Activated T-cell treated with anti-CD3 and anti-CD28 coated beads, Interleukin-2, amount 50 U/mL, for 24 hours (primary cell): ENCODE results near the gene MGST3.
"Not testable (repeated sequence)": the region's sequence is repeated elsewhere in the genome, so short reads cannot be mapped to it uniquely, and the experiment has no call there.

Experiments
- DNase-seq: peaks from one replicate; pipeline ENCODE4 v3.0.0-alpha.2; 2020
- H3K27ac Mint-ChIP-seq: 2 replicates; pipeline ENCODE4 v1.8.0; 2020; ENCODE audit warnings: mild to moderate bottlenecking, mixed read lengths
- H3K27me3 Mint-ChIP-seq: 2 replicates; pipeline ENCODE4 v1.8.0; 2020; ENCODE audit warnings: mixed read lengths
- H3K36me3 Mint-ChIP-seq: 2 replicates; pipeline ENCODE4 v1.8.0; 2020; ENCODE audit warnings: low read depth, mixed read lengths
- H3K4me1 Mint-ChIP-seq: 2 replicates; pipeline ENCODE4 v1.8.0; 2020; ENCODE audit warnings: low read depth, mixed read lengths
- H3K4me3 Mint-ChIP-seq: 2 replicates; pipeline ENCODE4 v1.8.0; 2020; ENCODE audit warnings: mild to moderate bottlenecking, moderate library complexity, mixed read lengths
- H3K9me3 Mint-ChIP-seq: 2 replicates; pipeline ENCODE4 v1.8.0; 2020; ENCODE audit warnings: mixed read lengths

Gene MGST3

GRCh38 chr1:165630629-165631341 lies at the start of gene MGST3:
TSS of gene MGST3 (plus strand) at chr1:165631234. CDS start at chr1:165649848, 18,614 bp downstream.
- Mint-ChIP-seq H3K9me3 (no peaks in the 10 kb centered on the region), H3K27me3 (no peaks in the 10 kb centered on the region), H3K4me3 (no peak within 1 kb of the TSS), H3K4me1 (peaks cover 19% of the 10 kb centered on the region), H3K27ac (no peak within 1 kb of the TSS), H3K36me3 (peaks cover 8% of the 10 kb centered on the region)
- peak; percentile 96 for DNase-seq

- Mint-ChIP-seq H3K27me3 (peaks cover 21% of the 10 kb centered on the region), H3K27ac (no peak overlapping the region), H3K4me3 (no peak overlapping the region), H3K4me1 (no peaks in the 10 kb centered on the region), H3K36me3 (no peaks in the 10 kb centered on the region), H3K9me3 (no peaks in the 10 kb centered on the region)
- no peak for DNase-seq
These were observed 49.1 kb upstream of the MGST3 start for GRCh38 chr1:165581926-165582325.

GRCh38 chr1:165586398-165586797 lies 44.6 kb upstream of the MGST3 start:
- Mint-ChIP-seq H3K4me3 (no peak overlapping the region), H3K4me1 (no peaks in the 10 kb centered on the region), H3K36me3 (no peaks in the 10 kb centered on the region), H3K27ac (no peak overlapping the region), H3K9me3 (no peaks in the 10 kb centered on the region), H3K27me3 (peaks cover 55% of the 10 kb centered on the region)
- DNase-seq = no peak

- H3K27me3 Mint-ChIP-seq = peaks cover 71% of the 10 kb centered on the region
- H3K4me3 Mint-ChIP-seq, H3K9me3 Mint-ChIP-seq, H3K27ac Mint-ChIP-seq, H3K36me3 Mint-ChIP-seq, H3K4me1 Mint-ChIP-seq, DNase-seq: not testable (repeated sequence)
These were observed 39.6 kb upstream of the MGST3 start for GRCh38 chr1:165591391-165591790.

GRCh38 chr1:165592945-165593823 lies 37.9 kb upstream of the MGST3 start:
- Mint-ChIP-seq H3K4me1 (peaks cover 14% of the 10 kb centered on the region), H3K27ac (no peak overlapping the region), H3K27me3 (peaks cover 66% of the 10 kb centered on the region), H3K9me3 (no peaks in the 10 kb centered on the region), H3K36me3 (peaks cover 3% of the 10 kb centered on the region), H3K4me3 (no peak overlapping the region)
- peak; percentile 77 for DNase-seq

DNA sequence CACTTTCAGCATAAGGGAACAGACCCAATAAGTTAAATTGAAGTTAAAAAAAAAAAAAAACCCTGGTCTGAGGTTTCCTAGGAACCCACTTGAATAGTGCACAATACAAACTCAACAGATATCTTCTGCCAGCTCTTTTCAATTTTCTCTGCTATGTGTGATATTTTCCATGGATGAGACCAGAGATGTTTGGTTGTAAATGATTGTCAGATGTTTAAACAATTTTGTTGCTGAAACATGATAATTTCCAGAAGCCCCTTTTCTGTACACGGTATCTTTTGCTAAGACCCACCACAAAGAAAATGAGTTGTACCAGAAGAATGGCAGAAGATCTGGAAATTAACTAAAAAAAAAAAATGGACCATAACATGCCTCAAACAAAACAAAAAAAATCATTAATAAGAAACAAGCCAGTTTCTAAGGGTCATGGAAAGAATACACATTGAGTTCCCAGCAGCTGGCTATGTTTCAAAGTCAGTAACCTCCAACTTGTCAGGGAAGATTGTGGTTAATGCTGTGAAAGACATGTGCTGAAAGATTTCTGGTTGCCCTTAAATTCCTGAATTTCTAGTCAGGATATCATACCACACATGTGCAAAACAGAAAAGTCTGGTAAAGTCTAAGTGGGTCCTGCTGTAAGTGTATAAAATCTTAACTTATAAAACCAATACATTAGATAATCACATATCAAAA lies 35.6 kb upstream of the MGST3 start:
- H3K4me3 Mint-ChIP-seq = no peak overlapping the region
- H3K27ac Mint-ChIP-seq = no peak overlapping the region
- peaks cover 29% of the 10 kb centered on the region for H3K4me1 Mint-ChIP-seq
- no peaks in the 10 kb centered on the region for H3K9me3 Mint-ChIP-seq
- DNase-seq = no peak
- peaks cover 49% of the 10 kb centered on the region for H3K27me3 Mint-ChIP-seq
- H3K36me3 Mint-ChIP-seq = peaks cover 3% of the 10 kb centered on the region

DNA sequence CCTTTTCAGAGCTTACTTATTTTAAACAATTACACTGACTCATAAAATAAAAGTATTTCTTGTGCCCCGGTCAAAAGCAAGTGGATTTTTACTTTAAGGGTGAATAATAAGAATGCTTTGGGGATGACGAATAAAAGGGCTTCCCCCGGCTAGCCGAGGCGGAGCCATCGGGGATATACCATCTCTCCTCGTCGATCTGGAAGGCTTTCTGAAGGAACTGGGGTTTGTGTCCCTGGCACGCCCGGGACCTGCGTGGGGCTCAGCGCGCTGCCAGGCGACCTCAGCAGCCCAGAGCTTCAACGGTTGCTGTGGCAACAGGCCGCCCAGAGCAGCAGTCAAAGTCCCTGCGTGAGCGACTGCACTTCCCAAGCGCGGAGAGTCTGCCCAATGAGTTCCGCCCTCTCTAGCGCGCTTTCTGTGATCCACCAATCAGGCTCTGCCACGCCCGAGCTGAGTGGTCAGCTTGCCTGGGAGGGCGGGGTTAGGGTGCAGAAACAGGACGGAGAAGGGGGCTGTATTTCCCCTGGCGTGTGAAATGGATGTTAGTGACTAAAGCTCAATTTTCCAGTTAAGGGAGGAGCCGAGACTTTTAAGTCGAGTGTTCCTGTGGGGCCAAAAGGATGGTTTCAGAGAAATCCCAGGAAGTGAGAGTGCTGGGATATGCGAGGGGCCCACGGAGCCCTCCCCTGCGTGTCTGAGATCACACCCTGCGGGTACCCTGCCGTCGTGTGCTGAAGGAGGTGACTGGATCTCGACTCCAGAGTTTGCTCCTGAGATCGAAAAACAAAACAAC lies 33.0 kb upstream of the MGST3 start:
- Mint-ChIP-seq H3K4me3 (peak overlapping the region; percentile 86), H3K36me3 (peaks cover 3% of the 10 kb centered on the region), H3K27me3 (peaks cover 33% of the 10 kb centered on the region)

GRCh38 chr1:165598676-165599059 lies 32.4 kb upstream of the MGST3 start:
- H3K36me3 Mint-ChIP-seq = peaks cover 3% of the 10 kb centered on the region
- no peak for DNase-seq
- H3K4me1 Mint-ChIP-seq = peaks cover 34% of the 10 kb centered on the region
- H3K4me3 Mint-ChIP-seq = peak overlapping the region; percentile 86
- H3K9me3 Mint-ChIP-seq = no peaks in the 10 kb centered on the region
- H3K27me3 Mint-ChIP-seq = peaks cover 27% of the 10 kb centered on the region
- H3K27ac Mint-ChIP-seq = peak overlapping the region; percentile 95

More for the DNA sequence above, 33.0 kb upstream of the MGST3 start:
- Mint-ChIP-seq H3K27ac (peak overlapping the region; percentile 95), H3K4me1 (peaks cover 34% of the 10 kb centered on the region), H3K9me3 (no peaks in the 10 kb centered on the region)
- peak; percentile 95 for DNase-seq

- DNase-seq = no peak
These were observed 30.2 kb upstream of the MGST3 start for GRCh38 chr1:165600793-165601192.

DNA sequence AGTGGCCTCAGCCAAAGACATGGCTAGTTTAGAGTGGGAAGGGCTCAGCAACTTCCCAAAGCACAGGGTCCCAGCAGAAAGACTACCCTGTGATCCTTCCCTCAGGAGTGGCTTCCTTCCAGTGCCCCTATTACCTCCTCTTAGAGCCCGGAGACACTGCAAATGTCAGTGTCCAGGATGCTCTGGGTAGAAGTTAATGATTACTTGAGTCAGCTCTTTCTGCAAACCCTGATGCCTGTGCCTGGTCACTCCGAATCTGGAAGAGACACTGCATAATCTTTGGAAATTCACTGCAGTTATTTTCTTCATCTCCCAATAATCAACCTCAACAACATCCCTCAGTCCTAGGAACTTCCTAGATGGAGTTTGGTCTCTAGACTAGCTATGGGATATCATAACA lies 27.2 kb upstream of the MGST3 start:
- Mint-ChIP-seq H3K27ac (no peak overlapping the region), H3K27me3 (peaks cover 5% of the 10 kb centered on the region), H3K4me3 (no peak overlapping the region), H3K4me1 (peaks cover 15% of the 10 kb centered on the region), H3K36me3 (no peaks in the 10 kb centered on the region), H3K9me3 (no peaks in the 10 kb centered on the region)
- no peak for DNase-seq

More at GRCh38 chr1:165600793-165601192, 30.2 kb upstream of the MGST3 start:
- Mint-ChIP-seq H3K36me3 (peaks cover 3% of the 10 kb centered on the region), H3K4me3 (no peak overlapping the region), H3K27ac (no peak overlapping the region), H3K27me3 (peaks cover 8% of the 10 kb centered on the region), H3K9me3 (no peaks in the 10 kb centered on the region), H3K4me1 (peaks cover 34% of the 10 kb centered on the region)

DNA sequence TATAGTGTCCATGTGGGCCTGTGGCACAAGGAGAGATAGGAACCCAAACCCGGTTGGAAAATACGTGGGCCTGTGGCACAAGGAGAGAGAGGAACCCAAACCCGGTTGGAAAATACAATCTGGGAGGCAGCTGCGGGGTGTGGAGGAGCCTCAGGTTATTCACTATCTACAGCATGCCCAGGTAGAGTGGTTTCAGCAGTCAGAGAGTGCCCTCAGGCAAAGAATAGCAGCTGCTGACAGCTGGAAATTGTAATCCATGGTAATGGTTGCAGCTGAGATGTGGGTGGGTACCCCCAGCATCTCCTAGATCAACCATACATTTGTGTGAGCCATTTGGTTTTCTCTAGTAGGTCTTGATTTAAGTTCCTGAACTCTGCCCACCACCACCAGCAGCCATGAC lies 25.8 kb upstream of the MGST3 start:
- H3K27ac Mint-ChIP-seq = no peak overlapping the region

DNA sequence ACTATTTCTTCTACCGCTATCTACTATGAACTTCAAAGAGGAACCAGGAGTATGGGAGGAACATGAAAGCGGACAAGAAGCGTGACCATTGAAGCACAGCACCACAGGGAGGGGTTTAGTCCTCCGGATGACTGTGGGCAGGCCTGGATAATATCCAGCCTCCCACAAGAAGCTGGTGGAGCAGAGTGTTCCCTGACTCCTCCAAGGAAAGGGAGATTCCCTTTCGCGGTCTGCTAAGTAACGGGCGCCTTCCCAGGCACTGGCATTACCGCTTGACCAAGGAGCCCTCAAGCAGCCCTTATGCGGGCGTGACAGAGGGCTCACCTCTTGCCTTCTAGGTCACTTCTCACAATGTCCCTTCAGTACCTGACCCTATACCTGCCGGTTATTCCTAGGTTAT lies 24.4 kb upstream of the MGST3 start:
- not testable (repeated sequence) for H3K9me3 Mint-ChIP-seq, H3K27ac Mint-ChIP-seq, H3K4me3 Mint-ChIP-seq, DNase-seq, H3K4me1 Mint-ChIP-seq, H3K36me3 Mint-ChIP-seq
- H3K27me3 Mint-ChIP-seq = peaks cover 20% of the 10 kb centered on the region

More for the DNA sequence above, 25.8 kb upstream of the MGST3 start:
- Mint-ChIP-seq H3K9me3 (no peaks in the 10 kb centered on the region), H3K4me3 (no peak overlapping the region), H3K4me1 (peaks cover 7% of the 10 kb centered on the region), H3K36me3 (no peaks in the 10 kb centered on the region), H3K27me3 (peaks cover 10% of the 10 kb centered on the region)
- no peak for DNase-seq

- Mint-ChIP-seq H3K27ac (no peak overlapping the region), H3K4me1 (no peaks in the 10 kb centered on the region)
These were observed 20.2 kb upstream of the MGST3 start for GRCh38 chr1:165610866-165611265.

DNA sequence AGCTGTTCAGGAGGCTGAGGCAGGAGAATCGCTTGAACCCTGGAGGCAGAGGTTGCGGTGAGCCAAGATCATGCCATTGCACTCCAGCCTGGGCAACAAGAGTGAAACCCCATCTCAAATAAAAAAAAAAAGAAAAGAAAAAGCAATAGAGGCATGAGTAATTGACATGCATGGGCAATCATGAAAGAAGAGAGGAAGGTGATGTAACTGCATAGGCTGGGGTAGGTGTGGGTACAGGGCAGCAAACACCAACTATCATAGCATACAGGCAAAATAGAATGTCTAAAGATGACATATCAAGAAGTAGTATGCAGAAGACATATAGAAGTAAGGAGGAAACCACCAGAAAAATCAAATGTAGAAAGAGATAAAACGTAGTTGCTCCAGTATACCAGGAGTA lies 19.0 kb upstream of the MGST3 start:
- DNase-seq = no peak
- Mint-ChIP-seq H3K4me1 (no peaks in the 10 kb centered on the region), H3K27ac (no peak overlapping the region), H3K4me3 (no peak overlapping the region), H3K9me3 (peaks cover 5% of the 10 kb centered on the region), H3K36me3 (no peaks in the 10 kb centered on the region), H3K27me3 (peaks cover 30% of the 10 kb centered on the region)

More at GRCh38 chr1:165610866-165611265, 20.2 kb upstream of the MGST3 start:
- DNase-seq = no peak
- no peaks in the 10 kb centered on the region for H3K36me3 Mint-ChIP-seq
- peaks cover 5% of the 10 kb centered on the region for H3K9me3 Mint-ChIP-seq
- H3K4me3 Mint-ChIP-seq = no peak overlapping the region
- peaks cover 30% of the 10 kb centered on the region for H3K27me3 Mint-ChIP-seq
